AG10803 (cell line): ENCODE data around the gene LGALS3.

Source experiments
- DNase-seq: peaks from one replicate; pipeline ENCODE4 v3.0.0; 2010; ENCODE audit warnings: low read depth
- H3K4me3 ChIP-seq: 2 replicates; pipeline ENCODE4 v1.5.1; 2011; ENCODE audit warnings: mild to moderate bottlenecking, low read length, control low read depth
- TF ChIP-seq, protein P1 (sequence below): conservative IDR thresholded peaks from 2 replicates; pipeline ENCODE4 v1.5.1; 2011; ENCODE audit warnings: mild to moderate bottlenecking, low read length, control low read depth, inconsistent platforms

Gene LGALS3

DNA sequence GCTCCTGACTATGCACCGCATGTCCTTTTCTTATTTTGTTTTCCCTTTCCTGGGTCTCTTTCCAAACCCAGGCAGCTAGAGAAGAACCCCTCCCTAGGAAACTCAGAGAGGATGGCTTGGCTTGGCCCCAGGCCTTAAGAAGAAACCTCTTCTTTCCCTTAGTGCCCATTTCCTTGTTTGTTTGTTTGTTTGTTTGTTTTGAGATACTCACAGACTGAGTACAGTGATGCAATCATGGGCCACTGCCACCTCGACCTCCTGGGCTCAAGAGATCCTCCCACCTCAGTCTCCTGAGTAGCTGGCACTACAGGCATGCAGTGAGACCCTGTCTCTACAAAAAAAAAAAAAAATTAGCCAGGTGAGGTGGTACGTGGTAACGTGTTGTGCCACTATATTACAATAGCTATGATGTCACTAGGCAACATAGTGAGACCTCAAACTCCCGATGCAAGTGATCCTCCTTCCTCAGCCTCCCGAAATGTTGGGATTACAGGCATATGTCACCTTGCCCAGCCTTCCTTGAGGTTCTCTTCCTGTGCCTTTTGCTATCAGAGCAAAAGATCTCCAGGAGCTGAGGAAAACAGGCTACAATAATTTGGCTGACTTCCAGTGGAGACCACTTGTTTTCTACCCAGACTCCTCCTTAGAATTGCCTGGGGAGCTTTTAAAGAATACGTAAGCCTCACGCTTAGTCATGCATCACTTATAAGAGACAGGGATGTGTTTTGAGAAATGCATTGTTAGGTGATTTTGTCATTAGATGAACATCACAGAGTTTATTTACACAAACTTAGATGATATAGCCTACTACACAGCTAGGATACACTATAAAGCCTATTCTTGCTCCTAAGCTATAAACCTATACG is 34.5 kb upstream of the LGALS3 start:
- TF ChIP-seq, protein P1, sequence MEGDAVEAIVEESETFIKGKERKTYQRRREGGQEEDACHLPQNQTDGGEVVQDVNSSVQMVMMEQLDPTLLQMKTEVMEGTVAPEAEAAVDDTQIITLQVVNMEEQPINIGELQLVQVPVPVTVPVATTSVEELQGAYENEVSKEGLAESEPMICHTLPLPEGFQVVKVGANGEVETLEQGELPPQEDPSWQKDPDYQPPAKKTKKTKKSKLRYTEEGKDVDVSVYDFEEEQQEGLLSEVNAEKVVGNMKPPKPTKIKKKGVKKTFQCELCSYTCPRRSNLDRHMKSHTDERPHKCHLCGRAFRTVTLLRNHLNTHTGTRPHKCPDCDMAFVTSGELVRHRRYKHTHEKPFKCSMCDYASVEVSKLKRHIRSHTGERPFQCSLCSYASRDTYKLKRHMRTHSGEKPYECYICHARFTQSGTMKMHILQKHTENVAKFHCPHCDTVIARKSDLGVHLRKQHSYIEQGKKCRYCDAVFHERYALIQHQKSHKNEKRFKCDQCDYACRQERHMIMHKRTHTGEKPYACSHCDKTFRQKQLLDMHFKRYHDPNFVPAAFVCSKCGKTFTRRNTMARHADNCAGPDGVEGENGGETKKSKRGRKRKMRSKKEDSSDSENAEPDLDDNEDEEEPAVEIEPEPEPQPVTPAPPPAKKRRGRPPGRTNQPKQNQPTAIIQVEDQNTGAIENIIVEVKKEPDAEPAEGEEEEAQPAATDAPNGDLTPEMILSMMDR, result no peak
- no peak for DNase-seq
- H3K4me3 ChIP-seq, result no peak overlapping the region

- TF ChIP-seq, protein P1, result no peak
- no peak overlapping the region for H3K4me3 ChIP-seq
- DNase-seq, result no peak
Observed at GRCh38 chr14:55097881-55098560, 31.0 kb upstream of the LGALS3 start.

- TF ChIP-seq, protein P1, result no peak
- H3K4me3 ChIP-seq, result no peak overlapping the region
- no peak for DNase-seq
Observed at GRCh38 chr14:55098561-55098898, 30.5 kb upstream of the LGALS3 start.

GRCh38 chr14:55099756-55100155 is 29.3 kb upstream of the LGALS3 start:
- H3K4me3 ChIP-seq, result no peak overlapping the region
- TF ChIP-seq, protein P1, result no peak
- DNase-seq, result peak; percentile 89

GRCh38 chr14:55101698-55102097 is 27.4 kb upstream of the LGALS3 start:
- TF ChIP-seq, protein P1, result peak; percentile 11; the same call in 1 of the 2 replicates
- DNase-seq, result no peak
- H3K4me3 ChIP-seq, result no peak overlapping the region

- TF ChIP-seq, protein P1, result no peak; the same call in 1 of the 2 replicates
- peak overlapping the region; percentile 46 for H3K4me3 ChIP-seq
- peak; percentile 100 for DNase-seq
Observed at GRCh38 chr14:55102141-55102621, 26.9 kb upstream of the LGALS3 start.
